Trophoblast cell (in vitro differentiated cells and primary cell): ENCODE data around the gene MAP1B.

ENCODE experiments used
- DNase-seq, 2 donors: peaks; one replicate each; pipeline ENCODE4 v3.0.0-alpha.2; 2016
- H2AFZ ChIP-seq: 2 replicates; pipeline ENCODE4 v1.6.1; 2013; ENCODE audit warnings: low read length, moderate library complexity, mild to moderate bottlenecking; ENCODE audit not compliant: insufficient read depth, poor library complexity
- H2AK5ac ChIP-seq: 2 replicates; pipeline ENCODE4 v1.6.1; 2013; ENCODE audit warnings: mild to moderate bottlenecking, low read length
- H2BK120ac ChIP-seq: 2 replicates; pipeline ENCODE4 v1.6.1; 2013; ENCODE audit warnings: low read length, mild to moderate bottlenecking, moderate library complexity; ENCODE audit not compliant: insufficient read depth, poor library complexity
- H2BK12ac ChIP-seq: 2 replicates; pipeline ENCODE4 v1.6.1; 2013; ENCODE audit warnings: mild to moderate bottlenecking, low read length, moderate library complexity
- H2BK5ac ChIP-seq: 2 replicates; pipeline ENCODE4 v1.6.1; 2013; ENCODE audit warnings: low read length, low read depth, moderate library complexity, mild to moderate bottlenecking; ENCODE audit not compliant: poor library complexity
- H3K14ac ChIP-seq: 2 replicates; pipeline ENCODE4 v1.6.1; 2013; ENCODE audit warnings: mild to moderate bottlenecking, low read length
- H3K18ac ChIP-seq: 2 replicates; pipeline ENCODE4 v1.6.1; 2013; ENCODE audit warnings: mild to moderate bottlenecking, low read length
- H3K23ac ChIP-seq: 2 replicates; pipeline ENCODE4 v1.6.1; 2013; ENCODE audit warnings: low read length
- H3K27ac ChIP-seq: 2 replicates; pipeline ENCODE4 v1.5.1; 2013; ENCODE audit warnings: low read depth, mild to moderate bottlenecking, inconsistent platforms, low read length, moderate library complexity
- H3K27me3 ChIP-seq: 2 replicates; pipeline ENCODE4 v1.6.1; 2013; ENCODE audit warnings: inconsistent platforms, mild to moderate bottlenecking, low read length, moderate library complexity; ENCODE audit not compliant: insufficient read depth
- H3K36me3 ChIP-seq, 2 experiments: 1 replicate in 1 of 2; 2 replicates in 1 of 2; pipeline ENCODE4 v1.6.1; 2013; ENCODE audit warnings: low read length in 2 of 2, mild to moderate bottlenecking in 2 of 2, moderate library complexity in 1 of 2; ENCODE audit not compliant: insufficient read depth in 2 of 2, control insufficient read depth in 1 of 2
- H3K4ac ChIP-seq: 2 replicates; pipeline ENCODE4 v1.6.1; 2013; ENCODE audit warnings: low read depth, mild to moderate bottlenecking, low read length, moderate library complexity
- H3K4me1 ChIP-seq, 2 experiments: 1 replicate in 1 of 2; 2 replicates in 1 of 2; pipeline ENCODE4 v1.6.1; 2013; ENCODE audit warnings: low read length in 2 of 2, mild to moderate bottlenecking in 2 of 2, moderate library complexity in 1 of 2; ENCODE audit not compliant: insufficient read depth in 2 of 2, control insufficient read depth in 1 of 2
- H3K4me2 ChIP-seq: 2 replicates; pipeline ENCODE4 v1.6.1; 2013; ENCODE audit warnings: inconsistent platforms, mild to moderate bottlenecking, low read length, moderate library complexity
- H3K4me3 ChIP-seq: 2 replicates; pipeline ENCODE4 v1.5.1; 2013; ENCODE audit warnings: mild to moderate bottlenecking, low read depth, low read length, inconsistent platforms
- H3K79me1 ChIP-seq: one replicate; pipeline ENCODE4 v1.6.1; 2013; ENCODE audit warnings: low read length
- H3K79me2 ChIP-seq: 2 replicates; pipeline ENCODE4 v1.6.1; 2013; ENCODE audit warnings: low read length, mild to moderate bottlenecking; ENCODE audit not compliant: control insufficient read depth, insufficient read depth, poor library complexity
- H3K9ac ChIP-seq: 2 replicates; pipeline ENCODE4 v1.6.1; 2013; ENCODE audit warnings: mild to moderate bottlenecking, low read length
- H3K9me3 ChIP-seq: 2 replicates; pipeline ENCODE4 v1.6.1; 2013; ENCODE audit warnings: low read depth, mild to moderate bottlenecking, control low read depth, inconsistent platforms, low read length; ENCODE audit not compliant: insufficient read depth
- H4K12ac ChIP-seq: 2 replicates; pipeline ENCODE4 v1.6.1; 2013; ENCODE audit warnings: low read depth, mild to moderate bottlenecking, low read length, moderate library complexity
- H4K8ac ChIP-seq: 2 replicates; pipeline ENCODE4 v1.6.1; 2013; ENCODE audit warnings: low read depth, mild to moderate bottlenecking, low read length, moderate library complexity
- H4K91ac ChIP-seq: one replicate; pipeline ENCODE4 v1.6.1; 2013; ENCODE audit warnings: low read depth, mild to moderate bottlenecking, low read length, moderate library complexity
- WGBS: extraction: QIAGEN DNeasy Blood & Tissue Kit; methylation state at CpG from one replicate; pipeline ENCODE4 v1.1.7; 2013; ENCODE audit warnings: missing lambda C conversion rate; ENCODE audit not compliant: insufficient read length, insufficient coverage; ENCODE audit errors: extremely low coverage; 5-methylcytosine and 5-hydroxymethylcytosine counted together

Gene MAP1B

GRCh38 chr5:72183101-72183520, 75.8 kb downstream of the MAP1B start:
- no peak overlapping the region for H3K27ac ChIP-seq
- no peak overlapping the region for H4K8ac ChIP-seq
- no peak for DNase-seq
- no peak overlapping the region for H2BK5ac ChIP-seq
- H3K9me3 ChIP-seq, result no peaks in the 10 kb centered on the region
- no peak overlapping the region for H2AK5ac ChIP-seq
- H3K4ac ChIP-seq, result no peak overlapping the region
- H3K4me3 ChIP-seq, result no peak overlapping the region
- no peak overlapping the region for H2AFZ ChIP-seq
- H4K12ac ChIP-seq, result no peak overlapping the region
- no peak overlapping the region for H3K14ac ChIP-seq
- no peak overlapping the region for H2BK120ac ChIP-seq
- no peak overlapping the region for H3K9ac ChIP-seq
- no peak overlapping the region for H3K18ac ChIP-seq
- peaks cover 0 to 11% of the 10 kb centered on the region in 2 experiments for H3K4me1 ChIP-seq
- H4K91ac ChIP-seq, result no peak overlapping the region
- H3K23ac ChIP-seq, result no peak overlapping the region
- H3K4me2 ChIP-seq, result no peak overlapping the region
- H2BK12ac ChIP-seq, result no peak overlapping the region
- no peaks in the 10 kb centered on the region for H3K27me3 ChIP-seq
- no CpG with 5 or more reads among the region's 7 CpGs for WGBS
- H3K36me3 ChIP-seq, result peaks cover 0 to 12% of the 10 kb centered on the region in 2 experiments
- H3K79me2 ChIP-seq, result no peaks in the 10 kb centered on the region
- H3K79me1 ChIP-seq, result no peaks in the 10 kb centered on the region

GRCh38 chr5:72184408-72184807, 77.1 kb downstream of the MAP1B start:
- Histone ChIP-seq H2BK5ac (no peak overlapping the region), H3K4me1 (peaks cover 0 to 11% of the 10 kb centered on the region in 2 experiments), H2AK5ac (no peak overlapping the region), H3K18ac (no peak overlapping the region), H2BK120ac (no peak overlapping the region), H4K8ac (no peak overlapping the region), H3K23ac (no peak overlapping the region), H4K12ac (no peak overlapping the region), H3K79me1 (no peaks in the 10 kb centered on the region), H3K27ac (no peak overlapping the region), H3K9ac (no peak overlapping the region), H3K4me2 (no peak overlapping the region), H3K4ac (no peak overlapping the region), H3K9me3 (no peaks in the 10 kb centered on the region), H3K27me3 (no peaks in the 10 kb centered on the region), H3K79me2 (no peaks in the 10 kb centered on the region), H2AFZ (no peak overlapping the region), H2BK12ac (no peak overlapping the region), H3K36me3 (peaks cover 0 to 12% of the 10 kb centered on the region in 2 experiments), H3K4me3 (no peak overlapping the region), H4K91ac (no peak overlapping the region), H3K14ac (no peak overlapping the region)
- WGBS, result no CpG with 5 or more reads among the region's 3 CpGs
- DNase-seq, result no peak

DNA sequence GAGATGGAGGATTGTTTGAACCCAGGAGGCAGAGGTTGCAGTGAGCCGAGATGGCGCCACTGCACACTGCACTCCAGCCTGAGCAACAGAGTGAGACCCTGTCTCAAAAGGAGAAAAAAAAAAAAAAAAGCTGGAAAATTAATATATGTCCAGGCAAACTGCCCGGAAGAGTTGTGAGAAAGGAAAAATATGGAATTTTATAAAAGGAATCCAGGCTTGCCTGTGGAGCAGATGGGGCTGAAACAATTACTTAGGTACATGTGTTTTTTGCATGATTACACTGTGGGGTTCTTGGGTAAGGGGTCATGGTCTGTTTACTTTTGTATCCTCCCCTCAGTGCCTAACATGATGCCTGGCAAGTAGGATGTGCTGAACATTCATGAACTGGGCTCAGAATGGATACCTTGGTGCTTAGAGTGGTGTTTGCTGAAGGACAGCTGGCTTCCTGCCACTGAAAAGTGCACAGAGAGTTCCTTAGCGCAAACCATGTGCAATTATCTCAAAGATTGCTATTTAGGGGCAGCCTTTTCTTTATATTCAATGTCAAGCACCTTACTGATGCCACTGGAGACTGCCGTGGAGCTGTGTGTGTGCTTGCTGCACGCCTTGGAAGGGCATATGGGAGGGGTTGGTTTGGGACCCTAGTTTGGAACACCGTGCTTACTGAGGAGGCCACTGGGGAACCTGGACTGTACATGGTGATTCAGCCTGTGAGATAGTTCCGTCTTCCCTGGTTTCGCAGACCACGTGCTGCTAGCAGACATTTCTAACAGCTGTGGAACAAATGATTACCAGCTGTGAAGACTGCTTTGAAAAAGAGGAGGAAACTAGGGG, 78.4 kb downstream of the MAP1B start:
- Histone ChIP-seq H2AK5ac (no peak overlapping the region), H3K9ac (no peak overlapping the region), H4K8ac (no peak overlapping the region), H3K27me3 (no peaks in the 10 kb centered on the region), H3K23ac (no peak overlapping the region), H3K79me2 (no peaks in the 10 kb centered on the region), H3K18ac (no peak overlapping the region), H3K4me3 (no peak overlapping the region), H2BK120ac (no peak overlapping the region), H3K9me3 (no peaks in the 10 kb centered on the region), H4K91ac (no peak overlapping the region), H3K4ac (no peak overlapping the region), H4K12ac (no peak overlapping the region), H3K79me1 (no peaks in the 10 kb centered on the region), H2AFZ (no peak overlapping the region), H3K14ac (no peak overlapping the region), H3K4me1 (peaks cover 0 to 11% of the 10 kb centered on the region in 2 experiments), H3K36me3 (peaks cover 0 to 12% of the 10 kb centered on the region in 2 experiments), H2BK12ac (no peak overlapping the region), H3K27ac (no peak overlapping the region), H3K4me2 (no peak overlapping the region), H2BK5ac (no peak overlapping the region)
- no peak for DNase-seq
- WGBS, result no CpG with 5 or more reads among the region's 10 CpGs

- no peak overlapping the region for H4K8ac ChIP-seq
- H3K4me1 ChIP-seq, result peaks cover 0 to 11% of the 10 kb centered on the region in 2 experiments
- H3K27ac ChIP-seq, result no peak overlapping the region
- no peak overlapping the region for H2BK12ac ChIP-seq
- no peak overlapping the region for H3K4me2 ChIP-seq
- no peak overlapping the region for H3K9ac ChIP-seq
- no peak overlapping the region for H4K91ac ChIP-seq
- no peaks in the 10 kb centered on the region for H3K79me2 ChIP-seq
- no CpG with 5 or more reads among the region's 5 CpGs for WGBS
- no peaks in the 10 kb centered on the region for H3K9me3 ChIP-seq
- H2AK5ac ChIP-seq, result no peak overlapping the region
- no peak overlapping the region for H4K12ac ChIP-seq
- H2BK120ac ChIP-seq, result no peak overlapping the region
- no peak overlapping the region for H3K14ac ChIP-seq
- no peaks in the 10 kb centered on the region for H3K79me1 ChIP-seq
- no peak for DNase-seq
- no peak overlapping the region for H2BK5ac ChIP-seq
- peaks cover 0 to 12% of the 10 kb centered on the region in 2 experiments for H3K36me3 ChIP-seq
- no peak overlapping the region for H3K23ac ChIP-seq
- H3K18ac ChIP-seq, result no peak overlapping the region
- H3K4ac ChIP-seq, result no peak overlapping the region
- no peak overlapping the region for H2AFZ ChIP-seq
- no peak overlapping the region for H3K4me3 ChIP-seq
- no peaks in the 10 kb centered on the region for H3K27me3 ChIP-seq
Measured at GRCh38 chr5:72187388-72188075, 80.3 kb downstream of the MAP1B start.
